Measurements from ENCODE around the gene IRX4.
A peak's percentile ranks its signal among the peaks of the same experiment; 100 is the strongest.
"Not testable (repeated sequence)": the region's sequence is repeated elsewhere in the genome, so short reads cannot be mapped to it uniquely, and the experiment has no call there.

IRX4 gene

GRCh38 chr5:1856596-1857255, 26.0 kb downstream of the IRX4 start:
- DNase-seq (ENCODE audit: low spot score): no peak

- no peak for DNase-seq (ENCODE audit: low spot score)
These were observed 27.1 kb downstream of the IRX4 start for GRCh38 chr5:1855596-1855995.

- no peak for DNase-seq (ENCODE audit: low spot score)
These were observed 27.6 kb downstream of the IRX4 start for GRCh38 chr5:1855075-1855474.

GRCh38 chr5:1853531-1853930, 29.2 kb downstream of the IRX4 start:
- no peak for DNase-seq (ENCODE audit: low spot score)

GRCh38 chr5:1852324-1852947, 30.3 kb downstream of the IRX4 start:
- DNase-seq (ENCODE audit: low spot score): no peak

- peak; percentile 54 for DNase-seq (ENCODE audit: low spot score)
These were observed 31.3 kb downstream of the IRX4 start for GRCh38 chr5:1851290-1851934.

GRCh38 chr5:1850324-1851154, 32.2 kb downstream of the IRX4 start:
- DNase-seq (ENCODE audit: low spot score): peak; percentile 61

- DNase-seq (ENCODE audit: low spot score): no peak
These were observed 35.1 kb downstream of the IRX4 start for GRCh38 chr5:1847611-1848010.

GRCh38 chr5:1847056-1847455, 35.7 kb downstream of the IRX4 start:
- DNase-seq (ENCODE audit: low spot score): no peak

GRCh38 chr5:1846583-1846982, 36.1 kb downstream of the IRX4 start:
- DNase-seq (ENCODE audit: low spot score): no peak

GRCh38 chr5:1845696-1846095, 37.0 kb downstream of the IRX4 start:
- no peak for DNase-seq (ENCODE audit: low spot score)

- DNase-seq (ENCODE audit: low spot score): no peak
These were observed 37.9 kb downstream of the IRX4 start for GRCh38 chr5:1844708-1845436.

- DNase-seq (ENCODE audit: low spot score): not testable (repeated sequence)
These were observed 39.0 kb downstream of the IRX4 start for GRCh38 chr5:1843761-1844160.

GRCh38 chr5:1842004-1842819, 40.5 kb downstream of the IRX4 start:
- DNase-seq (ENCODE audit: low spot score): no peak

- peak; percentile 63 for DNase-seq (ENCODE audit: low spot score)
These were observed 41.8 kb downstream of the IRX4 start for GRCh38 chr5:1840741-1841521.

- DNase-seq (ENCODE audit: low spot score): no peak
These were observed 42.6 kb downstream of the IRX4 start for GRCh38 chr5:1840071-1840547.

- DNase-seq (ENCODE audit: low spot score): no peak
These were observed 44.7 kb downstream of the IRX4 start for GRCh38 chr5:1838013-1838412.

- DNase-seq (ENCODE audit: low spot score): no peak
These were observed 45.5 kb downstream of the IRX4 start for GRCh38 chr5:1836891-1837880.
